ENCODE data around the gene PTPRN.

Gene PTPRN

DNA sequence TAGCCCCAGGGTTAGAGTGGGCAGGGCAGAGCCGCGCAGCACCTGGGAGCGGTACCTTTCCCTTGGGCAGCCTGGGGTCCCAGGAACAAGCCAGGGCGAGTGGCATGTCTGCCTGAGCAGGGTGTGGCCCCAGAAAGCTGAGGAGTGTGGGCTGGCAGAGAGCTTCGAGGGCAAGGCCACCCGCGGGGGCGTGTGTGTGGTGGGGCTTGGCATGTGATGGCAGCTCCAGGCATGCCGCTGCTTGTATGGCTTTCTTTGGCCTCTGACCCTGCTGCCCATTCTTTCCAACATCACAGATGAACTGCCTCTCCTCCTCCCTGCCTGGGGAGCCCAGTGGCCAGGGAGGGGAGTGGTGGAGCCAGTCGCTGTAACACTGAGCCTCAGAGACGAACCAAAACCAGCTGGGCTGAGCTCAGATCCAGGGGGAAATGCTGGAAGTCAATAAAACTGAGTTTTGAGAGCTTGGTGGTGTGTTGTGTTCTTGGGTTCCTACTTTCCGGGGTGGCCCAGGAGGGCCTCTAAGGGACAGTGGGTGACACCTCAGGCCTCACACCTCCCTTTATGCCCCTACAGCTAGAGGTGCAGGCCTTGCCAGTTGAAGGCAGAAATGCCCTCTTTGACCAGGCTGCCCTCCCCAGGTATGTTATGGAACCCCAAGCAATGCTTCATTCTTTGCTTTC lies 22.6 kb downstream of the PTPRN start:
- no peak for DNase-seq

DNA sequence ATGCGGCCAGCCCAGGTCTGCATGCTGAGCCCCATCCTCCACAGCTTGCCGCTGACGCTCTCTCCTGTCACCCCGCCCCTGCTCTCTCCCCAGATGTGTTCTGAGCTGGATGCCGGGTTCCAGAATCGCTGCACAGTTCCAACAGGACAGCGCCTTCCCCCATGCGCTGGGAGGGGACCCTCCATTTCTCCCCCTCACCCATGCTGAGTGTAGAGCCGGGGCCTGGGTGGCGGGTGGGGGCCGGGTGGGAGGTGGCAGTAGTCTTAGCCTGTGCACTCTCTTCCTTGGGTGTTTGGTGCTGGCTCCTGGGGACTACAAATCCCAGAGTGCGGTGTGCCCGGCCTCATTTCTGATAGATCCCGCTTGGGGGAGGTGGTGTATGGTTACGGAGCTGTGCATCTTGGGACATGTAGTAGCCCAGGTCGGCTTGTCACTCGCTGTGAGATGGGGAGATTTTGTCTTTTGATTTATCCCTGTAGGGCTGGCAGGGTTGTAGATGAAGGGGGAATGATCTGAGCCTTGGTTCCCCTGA lies 23.2 kb downstream of the PTPRN start:
- DNase-seq = no peak

DNA sequence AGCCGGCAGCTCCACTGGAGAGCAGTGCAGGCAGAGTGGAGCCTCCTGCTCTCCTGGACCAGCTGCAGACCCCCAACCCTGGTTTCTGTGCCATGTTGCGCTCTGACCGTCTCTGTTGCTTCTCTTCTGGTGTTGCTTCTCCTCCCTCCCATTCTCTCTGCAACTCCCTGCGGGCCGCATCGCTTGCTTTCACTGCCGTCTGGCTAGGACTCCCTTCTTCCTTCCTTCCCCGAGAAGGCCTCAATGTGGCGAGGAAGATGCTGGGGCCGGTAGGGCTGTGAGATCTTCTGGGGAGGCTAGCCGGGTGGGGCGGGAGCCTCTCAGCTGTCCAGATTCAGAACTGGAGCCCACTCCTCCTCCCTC lies 23.8 kb downstream of the PTPRN start:
- no peak for DNase-seq

DNA sequence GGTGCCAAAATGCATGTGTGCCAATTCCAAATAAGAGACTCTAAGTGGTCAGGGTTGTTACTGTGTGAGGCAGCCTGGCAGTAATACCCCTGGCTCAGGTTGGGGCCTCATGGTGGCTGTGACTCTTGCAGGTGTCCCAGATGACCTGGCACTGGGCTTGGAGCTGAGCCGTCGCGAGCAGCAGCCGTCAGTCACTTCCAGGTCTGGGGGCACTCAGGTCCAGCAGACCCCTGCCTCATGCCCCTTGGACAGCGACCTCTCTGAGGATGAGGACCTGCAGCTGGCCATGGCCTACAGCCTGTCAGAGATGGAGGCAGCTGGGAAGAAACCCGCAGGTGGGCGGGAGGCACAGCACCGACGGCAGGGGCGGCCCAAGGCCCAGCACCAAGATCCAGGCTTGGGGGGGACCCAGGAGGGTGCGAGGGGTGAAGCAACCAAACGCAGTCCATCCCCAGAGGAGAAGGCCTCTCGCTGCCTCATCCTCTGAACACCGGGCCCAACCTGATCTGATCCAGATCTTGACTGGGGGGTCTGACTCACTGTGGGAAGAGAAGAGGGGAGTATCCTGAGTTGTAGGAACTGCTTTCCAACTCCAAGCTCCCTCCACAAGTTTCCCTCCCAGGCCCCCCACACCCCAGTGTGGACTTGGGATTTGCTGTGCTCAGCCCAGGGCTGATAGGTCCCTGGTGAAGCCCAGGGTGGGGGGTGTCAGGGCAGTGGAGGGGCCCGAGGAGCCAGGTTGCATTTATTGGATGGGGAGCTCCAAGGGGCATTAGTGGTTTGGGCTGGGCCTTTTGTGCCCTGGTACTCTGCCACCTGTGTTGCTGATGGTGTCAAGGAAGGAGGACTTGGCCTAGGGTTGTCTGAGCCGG lies 24.5 kb downstream of the PTPRN start:
- DNase-seq = no peak

DNA sequence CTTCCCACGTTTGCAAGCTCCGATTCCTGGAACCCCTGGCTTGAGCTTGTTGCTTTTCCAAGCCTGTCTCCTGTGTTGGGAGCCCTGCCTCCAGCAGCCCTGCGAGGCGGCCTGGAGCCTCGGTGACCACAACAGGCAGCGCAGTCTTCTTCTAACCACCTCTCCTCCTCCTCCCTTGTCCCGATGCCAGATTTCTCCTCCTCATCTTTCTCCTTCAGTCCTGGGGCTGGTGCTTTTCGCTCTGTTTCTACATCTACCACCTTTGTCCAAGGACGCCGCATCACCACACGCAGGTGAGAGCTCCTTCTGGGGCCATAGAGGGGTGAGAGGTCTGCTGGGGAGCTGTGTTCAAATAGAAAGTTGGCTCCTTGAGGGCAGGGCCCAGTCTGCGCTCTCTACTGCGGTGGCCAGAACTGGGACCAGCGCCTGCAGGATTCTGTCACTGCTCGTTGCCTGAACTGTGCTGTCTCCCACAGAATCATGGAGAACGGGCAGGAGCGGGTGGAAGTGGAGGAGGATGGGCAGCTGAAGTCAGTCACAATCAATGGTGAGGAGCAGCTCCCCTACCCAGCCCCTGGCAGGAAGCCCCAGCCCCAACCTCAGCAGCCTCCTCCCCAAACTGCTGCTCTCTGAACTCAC lies 26.1 kb downstream of the PTPRN start:
- no peak for DNase-seq

DNA sequence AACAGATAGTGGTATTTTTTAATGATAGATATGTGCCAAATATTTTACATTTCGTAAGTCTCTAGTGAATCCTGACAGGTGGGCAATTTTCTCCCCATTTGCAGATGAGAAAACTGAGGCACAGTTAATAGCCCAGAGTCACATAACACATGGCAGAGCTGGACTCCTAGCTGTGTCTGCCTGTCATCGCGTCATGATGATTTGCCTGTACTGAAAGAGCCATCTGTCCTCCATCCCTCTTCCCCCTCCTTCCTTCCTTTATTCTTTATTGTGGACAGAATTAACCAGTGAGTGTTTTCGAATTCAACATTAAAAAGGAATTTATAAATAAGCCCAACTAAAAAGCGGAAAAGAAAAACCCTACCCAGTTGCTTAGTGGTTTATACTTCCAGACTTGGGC lies 26.8 kb downstream of the PTPRN start:
- DNase-seq = no peak

DNA sequence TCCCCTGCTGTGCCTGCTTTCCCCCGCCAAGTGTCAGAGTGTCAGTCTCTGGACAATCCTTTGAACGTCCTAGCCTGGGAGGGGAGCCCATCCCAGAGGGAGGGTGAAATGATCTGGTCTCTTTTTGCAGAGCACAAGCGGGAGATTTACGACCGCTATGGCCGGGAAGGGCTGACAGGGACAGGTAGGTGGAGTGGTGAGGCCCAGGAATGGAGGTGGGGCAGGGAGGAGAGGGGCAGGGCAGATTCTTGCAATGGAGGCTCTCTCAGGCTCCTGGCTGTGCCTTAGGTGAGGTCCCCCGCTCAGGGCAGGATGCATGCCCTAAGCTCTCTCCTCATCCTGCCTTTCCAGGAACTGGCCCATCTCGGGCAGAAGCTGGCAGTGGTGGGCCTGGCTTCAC lies 27.6 kb downstream of the PTPRN start:
- DNase-seq = no peak

DNA sequence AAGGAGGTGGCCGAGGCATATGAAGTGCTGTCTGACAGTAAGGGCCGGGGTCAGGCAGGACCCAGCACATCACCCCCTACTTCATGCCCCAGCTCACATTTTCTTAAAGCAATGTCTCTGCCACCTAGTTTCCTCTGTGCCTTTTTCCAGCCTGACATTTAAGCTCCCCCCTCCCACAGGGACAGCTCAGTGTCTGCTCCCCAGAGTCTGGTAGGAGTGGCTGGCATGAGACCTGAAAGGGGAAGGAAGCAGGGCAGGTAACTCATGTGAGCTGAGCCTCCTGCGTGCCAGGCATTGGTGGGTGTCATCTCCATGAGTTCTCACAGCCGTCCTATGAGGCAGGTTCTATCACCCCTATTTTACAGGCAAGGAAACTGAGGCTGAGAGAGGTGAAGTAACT lies 28.6 kb downstream of the PTPRN start:
- no peak for DNase-seq

DNA sequence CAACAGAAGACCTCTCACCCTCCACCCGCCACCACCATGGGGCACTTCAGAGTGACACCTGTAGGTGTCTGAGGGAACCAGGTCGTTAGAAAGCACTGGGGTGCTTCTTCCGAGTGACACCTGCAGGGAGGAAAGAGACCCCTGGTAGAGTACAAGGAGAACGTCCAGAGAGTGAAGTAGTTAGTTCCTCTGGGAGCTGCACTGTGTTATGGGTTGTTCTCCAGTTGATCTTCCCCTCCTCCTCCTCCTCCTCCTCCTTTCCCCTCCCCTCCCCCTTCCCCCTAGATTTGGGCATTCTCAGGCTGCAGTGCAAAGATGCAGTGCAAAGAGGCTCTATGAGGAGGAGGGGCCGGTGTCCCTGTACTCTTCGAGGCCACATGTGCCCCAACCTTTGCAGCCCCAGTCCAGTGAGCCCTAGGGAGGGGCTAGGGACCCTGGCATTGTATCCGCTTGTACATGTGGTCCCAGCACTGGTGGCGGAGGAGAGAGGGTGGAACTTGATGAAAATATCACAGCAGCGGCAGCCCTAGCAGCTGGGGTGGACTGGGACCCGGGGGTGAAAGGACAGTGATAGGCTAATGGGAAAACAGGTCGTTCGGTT lies 29.2 kb downstream of the PTPRN start:
- DNase-seq = no peak

DNA sequence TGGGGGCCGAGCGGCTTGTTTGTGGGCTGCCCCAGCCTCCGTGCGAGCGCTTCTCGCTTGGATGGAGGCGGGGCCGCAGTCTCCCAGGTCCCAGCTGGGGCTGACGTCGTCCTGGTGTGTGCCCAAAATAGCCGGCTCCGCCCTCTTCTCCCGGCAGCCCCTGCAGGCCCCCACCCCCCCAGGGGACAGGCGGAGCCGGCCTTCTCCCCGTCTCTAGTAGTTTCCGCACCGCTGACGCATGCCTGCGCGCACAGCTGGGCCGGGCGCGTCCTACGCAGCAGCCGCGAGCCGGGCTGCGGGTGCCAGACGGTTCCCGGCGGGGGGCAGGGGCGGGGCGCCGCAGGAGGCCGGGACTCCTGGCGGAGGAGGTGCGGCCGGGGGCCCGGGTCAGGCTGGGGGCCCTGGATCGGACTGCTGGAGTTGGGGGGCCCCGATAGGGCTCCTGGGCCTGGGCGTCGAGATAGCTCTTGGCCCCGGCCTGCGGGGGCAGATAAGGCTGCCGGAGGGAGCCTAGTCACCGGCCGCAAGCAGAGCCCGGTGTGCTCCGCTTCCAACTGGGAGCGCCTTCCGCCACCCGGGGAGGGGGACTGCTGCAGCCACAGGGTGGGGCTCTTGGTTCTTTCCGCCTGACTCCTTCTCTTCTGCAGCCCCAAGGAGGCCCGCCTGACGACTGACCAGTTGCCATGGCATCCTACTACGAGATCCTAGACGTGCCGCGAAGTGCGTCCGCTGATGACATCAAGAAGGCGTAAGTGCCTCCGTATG lies 29.9 kb downstream of the PTPRN start, which contains the start of gene DNAJB2:
Gene DNAJB2 (plus strand): TSS at position 216 of the 765 bp plus-strand sequence. CDS start 468 bp downstream, at position 684.
- DNase-seq = peak; percentile 98

DNA sequence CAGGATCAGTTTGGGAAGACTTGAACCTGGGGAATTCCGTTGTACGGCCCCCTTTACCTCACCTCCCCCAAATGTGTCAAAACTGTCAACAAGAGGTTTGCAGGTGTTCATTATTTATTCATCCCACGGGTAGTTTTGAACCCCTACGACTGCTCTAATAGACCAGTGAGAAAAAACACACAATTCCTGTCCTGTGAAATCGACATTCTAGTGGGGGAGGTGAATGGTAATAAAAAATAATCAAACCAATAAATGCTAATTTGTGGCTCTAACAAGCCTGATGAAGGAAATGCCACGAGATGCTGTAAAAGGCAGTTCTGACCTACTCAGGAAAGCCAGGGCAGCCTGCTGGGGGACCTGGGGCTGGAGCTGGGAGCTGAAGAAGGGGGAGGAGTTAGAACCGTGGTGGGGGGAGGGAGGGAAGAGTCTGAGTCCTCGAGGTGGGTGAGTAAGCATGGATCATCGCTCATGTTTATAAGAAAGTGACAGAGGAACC lies 30.5 kb downstream of the PTPRN start:
- DNase-seq = no peak

DNA sequence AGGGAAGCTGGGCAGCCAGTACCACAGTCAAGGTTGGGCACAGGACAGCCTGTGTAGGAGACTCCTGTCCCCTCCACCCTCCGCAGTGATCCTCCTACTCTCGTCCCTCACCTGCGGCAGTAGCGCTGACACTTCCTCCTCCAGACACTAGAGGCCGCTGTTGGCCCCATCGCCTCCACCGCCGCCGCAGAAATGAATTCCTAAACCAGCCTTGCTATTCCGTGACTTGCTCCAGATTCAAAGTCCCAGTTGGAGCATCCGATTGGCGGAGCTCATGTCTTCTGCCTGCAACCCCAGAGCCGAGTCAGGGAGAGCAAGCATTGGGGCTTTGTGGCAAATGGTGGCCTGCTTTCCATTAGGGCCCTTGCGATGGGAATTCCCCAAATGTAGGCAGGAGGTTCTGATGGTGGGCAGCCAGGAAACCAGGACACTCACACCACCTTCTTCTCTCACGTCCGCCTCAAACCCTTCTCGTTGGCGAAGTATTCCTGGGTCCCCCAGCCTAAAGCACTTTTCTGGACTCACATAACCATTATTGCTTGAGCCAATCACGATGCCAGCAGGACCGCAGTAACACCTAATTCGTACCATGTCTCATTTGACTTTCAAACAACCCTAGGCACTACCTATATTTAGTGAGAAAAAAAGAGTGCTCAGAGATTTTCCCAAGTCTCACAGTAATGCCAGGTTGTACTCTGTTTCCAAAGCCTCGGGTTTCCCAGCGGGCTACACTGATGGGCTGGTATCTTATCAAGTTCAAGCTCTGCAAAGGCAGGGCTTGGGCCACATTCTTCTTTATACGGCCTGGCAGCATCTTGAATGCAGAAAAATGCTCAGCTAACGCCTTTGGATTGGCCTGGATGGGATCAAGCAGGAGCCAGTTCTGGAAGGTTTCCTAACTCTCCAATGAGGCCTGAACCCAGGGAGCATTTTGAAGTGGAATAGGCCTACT lies 31.2 kb downstream of the PTPRN start:
- DNase-seq = peak; percentile 43

DNA sequence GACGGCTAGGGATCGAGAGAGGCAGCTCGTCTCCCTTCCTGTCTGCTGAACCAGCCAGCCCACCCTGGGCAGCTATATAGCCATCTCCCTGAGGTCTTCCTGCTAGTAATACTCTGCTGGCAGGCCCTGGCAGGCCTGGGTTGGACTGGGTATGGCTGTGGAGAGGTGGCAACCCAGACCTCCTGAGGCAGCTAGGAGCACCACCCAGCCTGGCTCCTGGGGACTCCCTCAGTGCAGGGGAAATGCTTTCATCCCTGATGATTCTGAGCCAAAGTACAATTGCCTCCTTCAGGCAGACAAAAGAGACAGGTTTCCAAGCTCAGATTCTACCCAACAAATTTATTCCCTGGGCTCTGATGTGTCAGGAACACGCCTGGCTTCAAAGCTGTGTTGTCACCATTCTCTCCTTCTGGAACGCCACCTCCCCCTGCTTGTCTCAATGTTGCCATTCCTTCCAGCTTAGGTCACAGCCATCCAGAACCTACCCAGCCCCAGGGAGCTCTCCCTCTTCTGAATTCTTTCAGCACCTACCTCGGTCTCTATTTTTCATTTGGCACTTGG lies 34.8 kb downstream of the PTPRN start:
- DNase-seq = peak; percentile 44

DNA sequence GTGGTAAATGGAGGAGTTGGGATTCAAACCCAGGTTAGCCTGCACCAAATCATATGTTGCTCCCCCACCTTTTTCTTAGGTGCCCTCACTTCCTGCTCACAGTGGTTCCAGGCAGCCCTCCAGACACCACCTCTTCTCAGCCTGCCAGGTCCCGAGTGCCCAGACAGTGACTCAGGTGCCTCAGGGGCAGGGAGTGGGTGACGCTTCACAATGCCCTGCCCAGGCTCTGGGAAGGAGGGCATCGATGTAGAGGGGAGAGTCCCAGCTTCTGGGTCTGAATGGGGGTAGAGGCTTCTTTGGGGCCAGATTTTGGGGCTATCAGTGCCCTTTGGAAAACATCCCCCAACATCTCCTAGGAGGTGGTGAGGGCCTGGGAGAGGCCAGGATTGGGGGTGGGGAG lies 35.3 kb downstream of the PTPRN start:
- DNase-seq = peak; percentile 44

DNA sequence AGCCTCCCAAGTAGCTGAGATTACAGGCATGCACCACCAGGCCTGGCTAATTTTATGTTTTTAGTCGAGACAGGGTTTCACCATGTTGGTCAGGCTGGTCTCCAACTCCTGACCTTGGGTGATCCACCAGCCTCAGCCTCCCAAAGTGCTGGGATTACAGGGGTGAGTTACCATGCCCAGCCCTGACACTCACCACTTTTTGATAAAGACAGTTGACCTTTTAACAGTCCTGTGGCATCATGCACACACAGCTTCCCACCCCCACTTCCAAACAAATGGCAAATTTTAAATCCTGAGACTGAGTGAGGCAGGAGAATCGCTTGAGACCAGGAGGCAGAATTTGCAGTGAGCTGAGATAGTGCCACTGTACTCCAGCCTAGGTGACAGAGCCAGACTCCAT lies 36.2 kb downstream of the PTPRN start:
- no peak for DNase-seq

DNA sequence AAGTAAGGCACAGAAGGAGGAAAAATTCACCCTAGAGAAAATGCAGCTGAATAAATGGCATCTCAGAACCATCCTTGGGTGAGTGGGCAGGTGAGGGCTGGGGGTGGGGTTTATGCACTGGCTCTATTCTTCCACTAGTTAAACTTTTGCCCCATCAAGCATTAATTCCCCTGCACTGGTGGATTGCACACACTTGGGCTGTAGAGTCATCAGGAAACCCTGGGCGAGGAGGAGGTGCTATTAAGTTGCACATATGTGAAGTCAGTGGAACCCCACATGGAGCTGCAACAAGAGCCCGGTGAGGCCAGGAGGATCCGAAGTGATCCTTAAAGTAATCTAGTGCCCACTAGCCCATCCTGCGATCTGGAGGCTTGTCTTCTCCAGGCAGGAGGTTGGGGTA lies 36.8 kb downstream of the PTPRN start:
- DNase-seq = no peak

DNA sequence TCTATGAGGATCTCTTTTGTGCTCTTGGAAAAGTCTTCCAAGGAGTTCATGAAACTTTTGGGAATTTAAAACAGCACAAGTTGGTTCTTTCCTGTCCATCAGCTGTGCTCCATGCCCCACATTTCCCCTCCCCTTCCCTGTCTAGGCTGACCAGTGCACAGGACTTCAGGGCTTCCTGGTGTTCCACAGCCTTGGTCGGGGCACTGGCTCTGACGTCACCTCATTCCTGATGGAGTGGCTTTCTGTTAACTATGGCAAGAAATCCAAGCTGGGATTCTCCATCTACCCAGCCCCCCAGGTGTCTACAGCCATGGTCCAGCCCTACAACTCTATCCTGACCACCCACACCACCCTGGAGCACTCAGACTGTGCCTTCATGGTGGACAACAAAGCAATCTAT lies 38.2 kb downstream of the PTPRN start:
- no peak for DNase-seq

DNA sequence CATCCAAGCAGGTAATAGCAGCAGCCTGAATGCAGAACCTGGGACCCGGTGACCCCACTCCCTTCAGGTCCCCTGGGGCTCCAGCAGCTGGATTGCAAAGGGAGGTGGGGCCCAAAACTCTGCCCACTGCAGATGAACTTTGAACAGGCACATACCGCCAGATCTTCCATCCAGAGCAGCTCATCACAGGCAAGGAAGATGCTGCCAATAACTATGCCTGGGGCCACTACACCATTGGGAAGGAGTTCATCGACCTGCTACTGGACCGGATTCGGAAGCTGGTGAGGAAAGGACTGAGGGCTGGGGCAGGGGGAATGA lies 39.2 kb downstream of the PTPRN start:
- DNase-seq = no peak

DNA sequence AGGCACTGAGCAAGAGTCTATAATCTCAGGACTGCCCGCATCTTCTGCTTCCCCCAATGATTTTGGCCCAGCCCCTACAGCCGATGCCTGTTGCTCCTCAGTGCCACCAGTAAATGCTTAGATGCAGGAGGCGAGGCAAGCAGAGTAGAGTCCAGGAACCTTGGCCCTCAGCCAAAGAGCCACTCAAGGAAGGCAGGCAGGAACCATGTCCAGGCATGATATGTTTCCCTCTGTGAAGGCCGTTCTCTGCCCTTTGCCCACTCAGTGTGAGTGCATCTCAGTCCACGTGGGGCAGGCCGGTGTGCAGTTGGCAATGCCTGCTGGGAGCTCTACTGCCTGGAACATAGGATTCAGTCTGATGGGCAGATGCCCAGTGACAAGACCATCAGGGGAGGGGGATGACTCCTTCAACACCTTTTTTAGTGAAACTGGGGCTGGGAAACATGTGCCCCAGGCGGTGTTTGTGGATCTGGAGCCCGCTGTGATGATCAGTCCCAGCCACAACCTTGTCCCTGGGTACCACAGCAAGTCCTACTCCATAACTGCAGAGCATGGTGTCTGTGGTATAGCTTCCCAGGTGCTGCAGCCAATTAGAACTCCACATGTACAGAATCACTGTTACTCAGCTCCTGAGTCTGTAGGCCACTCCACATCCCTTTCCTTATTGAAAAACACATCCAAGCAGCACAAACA lies 39.7 kb downstream of the PTPRN start:
- DNase-seq = no peak

DNA sequence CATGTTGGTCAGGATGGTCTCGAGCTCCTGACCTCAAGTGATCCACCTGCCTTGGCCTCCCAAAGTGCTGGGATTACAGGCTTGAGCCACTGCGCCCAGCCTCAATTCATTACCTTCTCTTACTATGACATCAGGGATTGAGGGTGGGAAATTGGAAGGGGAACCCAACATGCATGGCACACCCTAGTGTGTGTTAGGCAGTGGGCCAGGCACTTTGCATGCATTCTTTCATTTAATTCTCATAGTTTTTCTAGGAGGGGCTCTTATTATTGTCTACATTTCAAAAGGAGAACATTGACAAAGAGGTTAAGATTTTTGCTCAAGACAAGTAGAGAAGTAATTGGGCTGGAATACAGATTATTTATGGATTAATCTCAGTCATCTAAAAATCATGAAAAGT lies 40.9 kb downstream of the PTPRN start:
- no peak for DNase-seq
